IMR-90 (cell line): ENCODE results near the gene IWS1. TPM values are rescaled to one million over a fixed set of nuclear protein-coding genes. Genes with fewer than 3 reads are reported as not detected.

Experiments used
- ATAC-seq: fragments of 200-7000 bp; cut with Tn5 transposase; 2 replicates; pipeline ENCODE4 v1.9.1; 2020; ENCODE audit warnings: low read depth, mild to moderate bottlenecking, moderate library complexity
- BruUV-seq: library from RNA; stranded (reverse); fragments of 400-500 nt; replicated peaks from 2 replicates; lab custom pipeline; 2021; lab: Mats Ljungman, UMichigan
- CTCF ChIA-PET: fragments of 300-600 bp; formaldehyde crosslinking; extraction: SDS; loops from one replicate; lab custom pipeline; 2021; ENCODE audit warnings: antibody characterized with exemption; lab: Yijun Ruan, JAX
- POLR2A ChIA-PET: fragments of 300-600 bp; sonication (Branson Sonifier 250); formaldehyde crosslinking; loops from one replicate; lab custom pipeline; 2022; ENCODE audit warnings: antibody characterized with exemption; ENCODE audit not compliant: unreplicated experiment; lab: Charles Lee
- DNase-seq: peaks from one replicate; pipeline ENCODE4 v3.0.0; 2013
- H2AFZ ChIP-seq: replicated peaks from 2 replicates; pipeline ENCODE3; 2013; ENCODE audit warnings: low read length, mild to moderate bottlenecking; ENCODE audit not compliant: poor library complexity
- H2AK5ac ChIP-seq: 2 replicates; pipeline ENCODE4 v1.6.1; 2013; ENCODE audit warnings: low read depth, low read length, inconsistent platforms
- H2AK9ac ChIP-seq: replicated peaks from 2 replicates; pipeline ENCODE3; 2013; ENCODE audit warnings: mild to moderate bottlenecking, low read depth, low read length, moderate library complexity; ENCODE audit not compliant: poor library complexity
- H2BK120ac ChIP-seq: 2 replicates; pipeline ENCODE4 v1.6.1; 2013; ENCODE audit warnings: low read depth, low read length, inconsistent platforms
- H2BK15ac ChIP-seq: 3 replicates; pipeline ENCODE4 v1.6.1; 2013; ENCODE audit warnings: low read depth, low read length, inconsistent platforms
- H2BK20ac ChIP-seq: 2 replicates; pipeline ENCODE4 v1.6.1; 2013; ENCODE audit warnings: low read depth, mild to moderate bottlenecking, inconsistent platforms, low read length, moderate library complexity
- H2BK5ac ChIP-seq: 2 replicates; pipeline ENCODE4 v1.6.1; 2013; ENCODE audit warnings: mild to moderate bottlenecking, low read depth, low read length, inconsistent platforms; ENCODE audit not compliant: poor library complexity, severe bottlenecking
- H3K14ac ChIP-seq: replicated peaks from 2 replicates; pipeline ENCODE4 v1.6.1; 2013; ENCODE audit warnings: low read depth, low read length, inconsistent platforms
- H3K18ac ChIP-seq: 2 replicates; pipeline ENCODE4 v1.6.1; 2013; ENCODE audit warnings: low read depth, low read length, control low read depth
- H3K23ac ChIP-seq: 2 replicates; pipeline ENCODE4 v1.6.1; 2013; ENCODE audit warnings: low read depth, low read length, inconsistent platforms
- H3K27ac ChIP-seq: 2 replicates; pipeline ENCODE4 v1.5.1; 2013; ENCODE audit warnings: mild to moderate bottlenecking, control low read depth, low read length; ENCODE audit not compliant: insufficient read depth
- H3K27me3 ChIP-seq: 2 replicates; pipeline ENCODE4 v1.6.1; 2013; ENCODE audit warnings: low read length; ENCODE audit not compliant: control insufficient read depth, insufficient read depth
- H3K36me3 ChIP-seq: 2 replicates; pipeline ENCODE4 v1.6.1; 2013; ENCODE audit warnings: low read length, mixed read lengths; ENCODE audit not compliant: control insufficient read depth, insufficient read depth
- H3K4ac ChIP-seq: 2 replicates; pipeline ENCODE4 v1.6.1; 2013; ENCODE audit warnings: low read depth, low read length, inconsistent platforms
- H3K4me1 ChIP-seq: 2 replicates; pipeline ENCODE4 v1.6.1; 2013; ENCODE audit warnings: low read length, mixed read lengths; ENCODE audit not compliant: control insufficient read depth, insufficient read depth
- H3K4me2 ChIP-seq: 2 replicates; pipeline ENCODE4 v1.6.1; 2013; ENCODE audit warnings: low read depth, mild to moderate bottlenecking, control low read depth, low read length, moderate library complexity
- H3K4me3 ChIP-seq: 2 replicates; pipeline ENCODE4 v1.5.1; 2013; ENCODE audit warnings: low read depth, mild to moderate bottlenecking, control low read depth, low read length, moderate library complexity; ENCODE audit not compliant: insufficient read depth
- H3K56ac ChIP-seq: 2 replicates; pipeline ENCODE4 v1.6.1; 2013; ENCODE audit warnings: low read length, inconsistent platforms; ENCODE audit not compliant: insufficient read depth; ENCODE audit errors: extremely low read depth
- H3K79me1 ChIP-seq, 2 experiments: 2 replicates each; pipeline ENCODE4 v1.6.1; 2013; ENCODE audit warnings: low read length in 2 of 2, inconsistent platforms in 1 of 2, low read depth in 1 of 2
- H3K9ac ChIP-seq: 2 replicates; pipeline ENCODE4 v1.6.1; 2013; ENCODE audit warnings: low read depth, low read length, control low read depth
- H3K9me1 ChIP-seq: 2 replicates; pipeline ENCODE4 v1.6.1; 2013; ENCODE audit warnings: low read length, inconsistent platforms; ENCODE audit not compliant: insufficient read depth
- H3K9me3 ChIP-seq: 2 replicates; pipeline ENCODE4 v1.6.1; 2013; ENCODE audit warnings: low read length; ENCODE audit not compliant: control insufficient read depth, insufficient read depth
- H4K20me1 ChIP-seq: 2 replicates; pipeline ENCODE4 v1.6.1; 2013; ENCODE audit warnings: low read length, inconsistent platforms; ENCODE audit not compliant: insufficient read depth
- H4K5ac ChIP-seq: 2 replicates; pipeline ENCODE4 v1.6.1; 2013; ENCODE audit warnings: mild to moderate bottlenecking, low read depth, low read length, control low read depth
- H4K8ac ChIP-seq, 2 experiments: 2 replicates each; pipeline ENCODE4 v1.6.1; 2013; ENCODE audit warnings: low read depth in 2 of 2, low read length in 2 of 2, control low read depth in 1 of 2, inconsistent platforms in 1 of 2
- H4K91ac ChIP-seq: 2 replicates; pipeline ENCODE4 v1.6.1; 2013; ENCODE audit warnings: low read depth, low read length, inconsistent platforms; ENCODE audit not compliant: insufficient read depth
- BHLHE40 ChIP-seq: fragments of 150-350 bp; IDR thresholded peaks from 2 replicates; pipeline ENCODE4 v1.6.1; 2016; ENCODE audit warnings: mild to moderate bottlenecking, low read depth, low read length
- ELK1 ChIP-seq: fragments of 150-350 bp; IDR thresholded peaks from 2 replicates; pipeline ENCODE4 v1.6.1; 2016; ENCODE audit warnings: low read depth, mild to moderate bottlenecking, low read length, moderate library complexity, borderline replicate concordance
- FOS ChIP-seq: fragments of 150-350 bp; IDR thresholded peaks from 2 replicates; pipeline ENCODE4 v1.6.1; 2016; ENCODE audit warnings: low read depth, low read length
- WGBS, 2 experiments: methylation state at CpG; one replicate each; pipeline versions ENCODE4 v1.1.5 to v1.1.7; 2013; ENCODE audit warnings: missing lambda C conversion rate in 2 of 2; ENCODE audit not compliant: insufficient read length in 1 of 2; ENCODE audit errors: extremely low coverage in 2 of 2; 5-methylcytosine and 5-hydroxymethylcytosine counted together
- dilution Hi-C: fragments of 300-500 bp; cut with HindIII; formaldehyde crosslinking; loops from one replicate; pipeline ENCODE4 v1.14.3; 2018; ENCODE audit warnings: low sequenced_read_pairs; ENCODE audit not compliant: unreplicated experiment
- in situ Hi-C: fragments of 300-500 bp; cut with MboI; formaldehyde crosslinking; loops from 3 replicates; pipeline ENCODE4 v1.14.3; 2019; ENCODE audit warnings: low sequenced_read_pairs, inconsistent platforms, mixed read lengths
- intact Hi-C: fragments of 100-400 bp; cut with micrococcal nuclease; formaldehyde crosslinking; loops from 2 replicates; pipeline ENCODE4 v1.10.0; 2022
- polyA plus RNA-seq, 3 experiments: library from polyadenylated mRNA; depleted of rRNA; stranded (reverse); fragments of >200 nt; gene quantifications; 2 replicates each; pipeline ENCODE4 v1.2.3, GENCODE V29; 2012; ENCODE audit warnings: low replicate concordance in 1 of 3
- total RNA-seq: library from RNA; depleted of rRNA; stranded (reverse); fragments of >200 nt; gene quantifications from 2 replicates; pipeline ENCODE4 v1.2.3, GENCODE V29; 2012

The IWS1 gene
- total and polyA plus RNA-seq, 2 of the 4 experiments (the other 2 are of a cell fraction): 31.5 to 52.5 TPM

DNA sequence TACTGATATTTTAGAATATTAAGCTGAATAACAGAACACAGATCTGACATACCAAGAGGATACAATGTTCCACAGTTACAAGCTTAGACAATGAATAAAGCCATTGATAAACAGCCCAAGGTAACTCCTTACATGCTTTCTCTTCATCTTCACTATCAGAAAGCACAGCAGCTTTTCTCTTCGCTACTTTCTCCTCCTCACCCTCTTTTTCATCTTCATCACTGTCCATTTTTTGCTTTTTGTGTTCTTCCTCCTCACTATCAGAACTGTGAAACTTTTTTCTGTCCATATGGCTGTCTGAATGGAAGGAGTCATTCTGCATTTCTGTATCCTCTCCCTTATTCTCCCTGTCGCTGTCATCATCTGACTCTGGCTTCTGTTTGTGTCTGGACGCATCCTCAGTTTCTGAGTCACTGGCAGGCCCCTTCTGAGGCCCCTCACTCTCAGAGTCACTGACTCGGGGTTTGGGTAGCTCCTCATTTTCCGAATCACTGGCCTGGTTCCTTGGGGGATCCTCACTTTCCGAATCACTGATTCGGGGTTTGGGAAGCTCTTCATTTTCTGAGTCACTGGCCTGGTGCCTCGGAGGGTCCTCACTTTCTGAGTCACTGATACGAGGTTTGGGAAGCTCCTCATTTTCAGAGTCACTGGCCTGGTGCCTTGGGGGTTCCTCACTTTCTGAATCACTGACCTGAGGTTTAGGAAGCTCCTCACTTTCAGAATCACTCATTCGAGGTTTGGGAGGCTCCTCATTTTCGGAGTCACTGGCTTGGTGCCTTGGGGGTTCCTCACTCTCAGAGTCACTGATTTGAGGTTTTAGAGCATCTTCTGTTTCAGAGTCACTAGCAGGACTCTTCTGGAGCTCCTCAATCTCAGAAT, 21.5 kb downstream of the IWS1 start:
- 30% methylated on average over 2 of the region's 11 CpGs; no CpG with 5 or more reads in 1 of the 2 experiments for WGBS, 2 experiments
- no peaks in the 10 kb centered on the region for H3K9me3 ChIP-seq
- peak overlapping the region; percentile 24; the same call in 1 of the 2 replicates for H3K18ac ChIP-seq
- H2AK9ac ChIP-seq: peak overlapping the region; percentile 7
- H3K9ac ChIP-seq: peak overlapping the region; percentile 35; the same call in 1 of the 2 replicates
- H2BK120ac ChIP-seq: no peak overlapping the region
- H3K27me3 ChIP-seq: no peaks in the 10 kb centered on the region
- H3K56ac ChIP-seq: no peak overlapping the region; the same call in 1 of the 2 replicates
- no peak for ATAC-seq
- H4K8ac ChIP-seq: peak overlapping the region in 1 of 2 experiments; percentile 59; a peak in 2 of 4 replicates
- intact Hi-C loops: no loop called here
- peak overlapping the region; percentile 33 for H2AFZ ChIP-seq
- H3K14ac ChIP-seq: peak overlapping the region; percentile 68; the same call in 1 of the 2 replicates
- no peak overlapping the region for H3K4me3 ChIP-seq
- peaks cover 12 to 43% of the 10 kb centered on the region in 2 experiments for H3K79me1 ChIP-seq
- peaks cover 31% of the 10 kb centered on the region for H4K20me1 ChIP-seq
- peak overlapping the region; percentile 67; the same call in 1 of the 2 replicates for H2AK5ac ChIP-seq
- TSS peak; percentile 88 for BruUV-seq
- ChIA-PET CTCF (no interaction called here), POLR2A (no interaction called here)
- H3K27ac ChIP-seq: peak overlapping the region; percentile 34; the same call in 1 of the 2 replicates
- peak overlapping the region; percentile 53 for H3K23ac ChIP-seq
- TF ChIP-seq BHLHE40 (no peak; the same call in 1 of the 2 replicates), ELK1 (no peak), FOS (peak; percentile 68; the same call in 1 of the 2 replicates)
- peaks cover 22% of the 10 kb centered on the region for H3K36me3 ChIP-seq
- peak overlapping the region; percentile 43; the same call in 1 of the 2 replicates for H4K91ac ChIP-seq
- H3K9me1 ChIP-seq: peaks cover 13% of the 10 kb centered on the region
- dilution Hi-C loops: no loop called here
- peak overlapping the region; percentile 38 for H4K5ac ChIP-seq
- in situ Hi-C loops: no loop called here
- peak overlapping the region; percentile 58 for H3K4ac ChIP-seq
- DNase-seq: peak; percentile 59
- H2BK20ac ChIP-seq: peak overlapping the region; percentile 14; the same call in 1 of the 2 replicates
- peaks cover 12% of the 10 kb centered on the region for H3K4me1 ChIP-seq
- H2BK15ac ChIP-seq: no peak overlapping the region
- peak overlapping the region; percentile 46 for H2BK5ac ChIP-seq
- peak overlapping the region; percentile 11 for H3K4me2 ChIP-seq
